Peyer's patch (tissue), 4 donors: ENCODE results near the gene CHRNA1.

Experiments
- CTCF ChIP-seq, 6 experiments: fragments of 450-650 bp in 4 of 6; fragments of 200-600 bp in 2 of 6; sonication (generic) in 1 of 6; IDR thresholded peaks; one replicate each; pipeline ENCODE4 v1.5.1; 2017 to 2019; ENCODE audit warnings: antibody characterized with exemption in 6 of 6, mild to moderate bottlenecking in 3 of 6, moderate library complexity in 1 of 6
- POLR2A ChIP-seq, 2 donors: fragments of 450-650 bp; IDR thresholded peaks; one replicate each; pipeline ENCODE4 v1.5.1; 2017; ENCODE audit warnings: antibody characterized with exemption in 2 of 2, mild to moderate bottlenecking in 2 of 2, moderate library complexity in 2 of 2

DNA sequence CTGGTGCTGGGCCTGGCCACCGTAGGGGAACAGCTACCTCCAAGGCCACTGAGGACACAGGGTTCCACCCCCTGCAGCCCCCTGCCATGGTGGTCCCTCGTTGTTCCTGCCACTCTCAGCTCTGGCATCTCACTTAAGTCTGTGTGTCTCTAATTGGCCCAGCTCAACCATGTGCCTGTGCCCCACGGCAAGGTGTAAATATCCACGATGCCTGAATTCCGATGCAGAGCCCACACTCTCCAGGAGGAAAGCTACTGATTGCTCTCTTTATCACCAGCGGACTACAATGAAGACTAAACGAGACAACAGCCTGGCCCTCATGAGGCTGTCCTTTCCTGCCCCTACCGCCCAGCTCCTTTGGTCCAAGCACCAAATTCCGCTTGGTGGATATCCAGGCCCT, 17.0 kb upstream of the CHRNA1 start:
- TF ChIP-seq CTCF (IDR thresholded peaks at IDR 0.05) (no peak), POLR2A (IDR thresholded peaks at IDR 0.05) (no peak)
